Measurements from ENCODE around the gene PCDH17.

Gene PCDH17

DNA sequence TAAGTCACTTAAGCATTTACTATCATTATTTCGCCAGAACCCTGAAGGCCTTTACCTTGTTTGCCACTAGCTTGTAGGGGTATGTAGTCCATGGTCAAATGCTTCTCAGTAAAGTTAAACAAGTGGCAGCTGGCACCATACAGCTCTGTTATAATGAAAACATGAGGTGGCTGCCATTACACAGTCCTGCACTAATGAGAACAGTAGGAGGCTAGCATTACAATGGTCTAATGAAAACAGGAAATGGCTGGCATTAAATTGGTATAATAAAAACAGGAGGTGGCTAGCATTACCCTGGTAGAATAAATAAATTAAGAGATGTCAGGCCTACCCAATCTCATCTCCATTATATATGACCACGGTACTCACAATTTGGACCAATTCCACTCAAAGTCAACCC, 107.5 kb downstream of the PCDH17 start:
- DNase-seq = peak; percentile 9

DNA sequence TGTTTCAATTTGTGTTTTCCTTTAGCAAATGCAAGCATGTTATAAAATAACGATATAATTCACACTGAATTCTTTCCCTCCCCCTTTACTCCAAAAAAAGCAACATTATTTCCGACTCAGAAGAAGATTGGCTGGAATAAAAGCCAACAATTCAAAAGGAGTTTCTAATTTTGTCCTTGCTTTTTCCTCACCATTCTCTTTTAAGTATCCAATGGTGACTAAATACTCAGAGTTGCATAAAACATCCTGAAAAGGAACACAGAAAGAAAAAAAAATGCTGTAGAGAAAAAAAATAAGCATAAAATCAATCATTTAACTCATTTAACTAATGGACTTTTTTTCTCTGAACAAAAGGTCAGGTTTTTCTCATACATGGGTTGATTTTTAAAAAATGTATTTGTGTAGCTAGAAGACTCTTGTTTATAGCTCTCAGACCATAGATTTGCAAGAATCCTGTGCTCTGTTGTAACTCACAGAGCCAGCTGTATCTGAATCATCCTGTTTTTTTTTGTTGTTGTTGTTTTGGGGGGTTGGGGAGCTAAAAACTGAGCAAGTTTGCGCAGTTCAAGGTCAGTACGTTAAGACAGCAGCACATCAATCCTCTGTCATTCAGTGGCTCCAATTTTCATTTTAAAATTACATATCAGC, 108.1 kb downstream of the PCDH17 start:
- DNase-seq = no peak

DNA sequence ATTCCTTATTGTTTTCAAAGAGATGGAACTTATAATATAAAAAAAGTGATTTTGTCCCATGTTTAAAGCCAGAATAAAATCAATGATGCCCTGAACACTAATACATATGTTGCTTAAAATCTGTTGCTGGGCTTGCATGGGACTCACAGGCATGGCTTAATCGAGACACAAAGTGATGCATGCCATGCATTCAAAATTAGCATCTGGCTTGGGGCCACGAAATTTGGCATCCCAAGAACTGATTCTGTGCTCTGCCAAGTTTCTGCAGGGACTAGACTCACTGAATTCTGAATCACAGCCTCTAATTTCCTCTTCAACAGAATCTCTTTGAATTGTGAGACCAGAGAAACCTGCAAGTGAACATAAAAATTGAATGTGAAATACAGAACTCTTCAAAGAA, 109.2 kb downstream of the PCDH17 start:
- no peak for DNase-seq

DNA sequence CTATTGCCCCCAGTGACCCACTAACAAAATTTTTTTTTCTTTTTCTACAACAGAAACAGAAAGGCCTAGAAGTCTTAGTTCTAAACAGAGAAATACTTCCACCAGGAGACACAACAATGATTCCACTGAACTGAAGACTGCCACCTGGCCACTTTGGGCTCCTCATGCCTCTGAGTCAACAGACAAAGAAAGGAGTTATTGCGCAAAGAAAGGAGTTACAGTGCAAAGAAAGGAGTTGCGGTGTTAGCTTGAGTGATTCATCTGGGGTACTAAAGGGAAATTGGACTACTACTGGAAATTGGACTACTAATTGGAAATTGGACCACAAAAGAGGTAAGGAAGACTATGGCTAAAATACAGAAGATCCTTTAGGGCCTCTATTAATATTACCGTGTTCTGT, 116.6 kb downstream of the PCDH17 start:
- DNase-seq = no peak

DNA sequence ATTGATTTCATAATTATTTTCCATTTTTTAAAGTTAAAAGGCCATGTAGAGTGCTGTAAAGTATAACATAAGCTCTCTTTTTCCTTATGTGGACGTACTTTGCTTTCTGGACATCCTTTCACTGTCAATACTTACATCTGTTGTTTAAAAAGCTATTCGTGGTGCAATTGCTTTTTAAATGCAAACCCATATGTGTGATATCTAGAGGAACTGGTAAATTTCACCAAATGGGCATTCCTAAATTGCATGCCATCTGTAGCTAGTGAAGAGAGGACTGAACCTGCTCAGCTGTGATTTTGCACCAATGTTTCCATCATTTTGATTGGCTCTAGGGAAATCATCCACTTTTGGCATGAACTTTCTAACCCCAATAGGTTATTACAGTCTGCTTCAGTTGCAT, 129.4 kb downstream of the PCDH17 start:
- no peak for DNase-seq

DNA sequence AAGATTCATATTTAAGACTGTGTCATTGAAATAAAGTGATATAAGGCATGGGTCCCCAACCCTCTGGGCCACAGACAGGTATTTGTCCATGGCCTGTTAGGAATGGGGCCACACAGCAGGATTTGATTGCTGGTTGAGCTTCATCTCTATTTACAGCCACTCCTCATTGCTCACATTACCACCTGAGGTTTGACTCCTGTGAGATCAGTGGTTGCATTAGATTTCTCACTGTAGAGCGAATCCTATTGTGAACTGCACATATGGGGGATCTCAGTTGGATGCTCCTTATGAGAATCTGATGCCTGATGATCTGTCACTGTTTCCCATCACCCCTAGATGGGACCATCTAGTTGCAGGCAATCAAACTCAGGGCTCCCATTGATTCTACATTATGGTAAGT, 132.1 kb downstream of the PCDH17 start:
- DNase-seq = no peak
